Activated CD4-positive, alpha-beta T cell treated with anti-CD3 and anti-CD28 coated beads, Interleukin-2, amount 10 ng/mL, durations not matched to agents 24 days and 14 days (primary cell): Measurements from ENCODE around the gene MUC21. TPM values are rescaled to one million over a fixed set of nuclear protein-coding genes. Genes with fewer than 3 reads are reported as not detected.
"Not testable (repeated sequence)": the region's sequence is repeated elsewhere in the genome, so short reads cannot be mapped to it uniquely, and the experiment has no call there.

Source experiments
- DNase-seq: peaks from one replicate; pipeline ENCODE4 v3.0.0; 2022
- H3K27ac Mint-ChIP-seq: one replicate; pipeline ENCODE4 v1.8.0; 2022; ENCODE audit warnings: mild to moderate bottlenecking, mixed read lengths
- H3K27me3 Mint-ChIP-seq: one replicate; pipeline ENCODE4 v1.8.0; 2022; ENCODE audit warnings: mixed read lengths
- H3K36me3 Mint-ChIP-seq: one replicate; pipeline ENCODE4 v1.8.0; 2022; ENCODE audit warnings: low read depth, mild to moderate bottlenecking, mixed read lengths
- H3K4me1 Mint-ChIP-seq: one replicate; pipeline ENCODE4 v1.8.0; 2021; ENCODE audit warnings: mixed read lengths
- H3K4me3 Mint-ChIP-seq: one replicate; pipeline ENCODE4 v1.8.0; 2022; ENCODE audit warnings: mild to moderate bottlenecking, moderate library complexity, mixed read lengths
- H3K9me3 Mint-ChIP-seq: one replicate; pipeline ENCODE4 v1.8.0; 2021; ENCODE audit warnings: mixed read lengths
- intact Hi-C: fragments of 100-400 bp; cut with micrococcal nuclease; formaldehyde crosslinking; loops from one replicate; pipeline ENCODE4 v1.15.1; 2023
- total RNA-seq: library from RNA; stranded (reverse); gene quantifications from 2 replicates; pipeline ENCODE4 v1.2.3, GENCODE V29; 2022

The MUC21 gene
- total RNA-seq, 1 donor from 2014 or later: not detected

- Mint-ChIP-seq H3K9me3 (no peaks in the 10 kb centered on the region), H3K27me3 (peaks cover 11% of the 10 kb centered on the region), H3K4me3 (no peak overlapping the region), H3K27ac (no peak overlapping the region), H3K4me1 (peaks cover 7% of the 10 kb centered on the region), H3K36me3 (no peaks in the 10 kb centered on the region)
- DNase-seq: no peak
- intact Hi-C loops: no loop called here
Observed at GRCh38 chr6:31007694-31008093, 24.2 kb downstream of the MUC21 start.

GRCh38 chr6:31008165-31008564 is 24.6 kb downstream of the MUC21 start:
- Mint-ChIP-seq H3K27ac (no peak overlapping the region), H3K9me3 (no peaks in the 10 kb centered on the region), H3K4me3 (no peak overlapping the region), H3K4me1 (peaks cover 7% of the 10 kb centered on the region), H3K36me3 (no peaks in the 10 kb centered on the region), H3K27me3 (peaks cover 11% of the 10 kb centered on the region)
- DNase-seq: no peak
- intact Hi-C loops: no loop called here

GRCh38 chr6:31009731-31010130 is 26.2 kb downstream of the MUC21 start:
- intact Hi-C loops: no loop called here
- Mint-ChIP-seq H3K4me1 (peaks cover 5% of the 10 kb centered on the region), H3K27me3 (peaks cover 12% of the 10 kb centered on the region)

GRCh38 chr6:31010393-31011060 is 27.0 kb downstream of the MUC21 start, which contains the start of gene MUC22:
Gene MUC22 (plus strand): TSS chr6:31010474. CDS start chr6:31010707, 233 bp downstream.
- no peaks in the 10 kb centered on the region for H3K36me3 Mint-ChIP-seq
- no peak within 1 kb of the TSS for H3K4me3 Mint-ChIP-seq
- no peak for DNase-seq
- peaks cover 14% of the 10 kb centered on the region for H3K27me3 Mint-ChIP-seq
- no peaks in the 10 kb centered on the region for H3K4me1 Mint-ChIP-seq
- H3K9me3 Mint-ChIP-seq: no peaks in the 10 kb centered on the region
- intact Hi-C loops: no loop called here
- H3K27ac Mint-ChIP-seq: no peak within 1 kb of the TSS

More at GRCh38 chr6:31009731-31010130, 26.2 kb downstream of the MUC21 start:
- Mint-ChIP-seq H3K4me3 (no peak overlapping the region), H3K36me3 (no peaks in the 10 kb centered on the region), H3K9me3 (no peaks in the 10 kb centered on the region), H3K27ac (no peak overlapping the region)
- no peak for DNase-seq

- Mint-ChIP-seq H3K27ac (no peak overlapping the region), H3K4me3 (no peak overlapping the region), H3K36me3 (no peaks in the 10 kb centered on the region), H3K27me3 (peaks cover 14% of the 10 kb centered on the region), H3K9me3 (peaks cover 4% of the 10 kb centered on the region), H3K4me1 (no peaks in the 10 kb centered on the region)
- intact Hi-C loops: no loop called here
- DNase-seq: no peak
Observed at GRCh38 chr6:31011153-31011552, 27.6 kb downstream of the MUC21 start.

GRCh38 chr6:31016659-31017299 is 33.3 kb downstream of the MUC21 start:
- intact Hi-C loops: no loop called here
- DNase-seq: no peak
- Mint-ChIP-seq H3K36me3 (no peaks in the 10 kb centered on the region), H3K4me1 (no peaks in the 10 kb centered on the region), H3K27ac (no peak overlapping the region), H3K9me3 (peaks cover 5% of the 10 kb centered on the region), H3K4me3 (no peak overlapping the region), H3K27me3 (peaks cover 9% of the 10 kb centered on the region)

GRCh38 chr6:31017436-31017835 is 33.9 kb downstream of the MUC21 start:
- H3K27me3 Mint-ChIP-seq, intact Hi-C loops, H3K4me1 Mint-ChIP-seq, DNase-seq, H3K9me3 Mint-ChIP-seq, H3K36me3 Mint-ChIP-seq, H3K27ac Mint-ChIP-seq, H3K4me3 Mint-ChIP-seq: not testable (repeated sequence)

GRCh38 chr6:31020057-31020456 is 36.5 kb downstream of the MUC21 start:
- H3K27me3 Mint-ChIP-seq: peaks cover 18% of the 10 kb centered on the region
- H3K4me3 Mint-ChIP-seq: no peak overlapping the region
- H3K36me3 Mint-ChIP-seq: no peaks in the 10 kb centered on the region
- no peaks in the 10 kb centered on the region for H3K4me1 Mint-ChIP-seq
- H3K9me3 Mint-ChIP-seq: peaks cover 5% of the 10 kb centered on the region
- no peak overlapping the region for H3K27ac Mint-ChIP-seq
- intact Hi-C loops: no loop called here
- DNase-seq: no peak

- H3K4me3 Mint-ChIP-seq, DNase-seq, H3K9me3 Mint-ChIP-seq, intact Hi-C loops, H3K4me1 Mint-ChIP-seq, H3K27ac Mint-ChIP-seq, H3K36me3 Mint-ChIP-seq: not testable (repeated sequence)
- peaks cover 21% of the 10 kb centered on the region for H3K27me3 Mint-ChIP-seq
Observed at GRCh38 chr6:31020631-31021255, 37.2 kb downstream of the MUC21 start.

GRCh38 chr6:31021705-31022531 is 38.4 kb downstream of the MUC21 start:
- intact Hi-C loops, H3K4me3 Mint-ChIP-seq, H3K36me3 Mint-ChIP-seq, H3K4me1 Mint-ChIP-seq, DNase-seq, H3K27ac Mint-ChIP-seq, H3K9me3 Mint-ChIP-seq: not testable (repeated sequence)
- H3K27me3 Mint-ChIP-seq: peaks cover 21% of the 10 kb centered on the region

- Mint-ChIP-seq H3K9me3 (no peaks in the 10 kb centered on the region), H3K27me3 (peaks cover 17% of the 10 kb centered on the region), H3K4me3 (no peak overlapping the region), H3K4me1 (no peaks in the 10 kb centered on the region), H3K36me3 (no peaks in the 10 kb centered on the region), H3K27ac (no peak overlapping the region)
- intact Hi-C loops: no loop called here
- DNase-seq: no peak
Observed at GRCh38 chr6:31025595-31025994, 42.1 kb downstream of the MUC21 start.

GRCh38 chr6:31031095-31031494 is 47.6 kb downstream of the MUC21 start:
- intact Hi-C loops: no loop called here
- H3K27ac Mint-ChIP-seq: no peak overlapping the region
- peaks cover 9% of the 10 kb centered on the region for H3K27me3 Mint-ChIP-seq
- no peaks in the 10 kb centered on the region for H3K36me3 Mint-ChIP-seq
- DNase-seq: no peak
- no peaks in the 10 kb centered on the region for H3K4me1 Mint-ChIP-seq
- H3K9me3 Mint-ChIP-seq: no peaks in the 10 kb centered on the region
- H3K4me3 Mint-ChIP-seq: no peak overlapping the region

GRCh38 chr6:31033075-31033474 is 49.6 kb downstream of the MUC21 start:
- peaks cover 11% of the 10 kb centered on the region for H3K27me3 Mint-ChIP-seq
- H3K4me3 Mint-ChIP-seq: no peak overlapping the region
- no peak overlapping the region for H3K27ac Mint-ChIP-seq
- intact Hi-C loops: no loop called here
- no peaks in the 10 kb centered on the region for H3K9me3 Mint-ChIP-seq
- no peaks in the 10 kb centered on the region for H3K36me3 Mint-ChIP-seq
- H3K4me1 Mint-ChIP-seq: no peaks in the 10 kb centered on the region
- no peak for DNase-seq
